SK-N-SH (cell line): ENCODE measurements around the gene PDE4B. TPM values are rescaled to one million over a fixed set of nuclear protein-coding genes. Genes with fewer than 3 reads are reported as not detected.

ENCODE experiments used
- CTCF ChIA-PET: fragments of 300-600, 350-600 bp; formaldehyde crosslinking; extraction: SDS; loops from one replicate; lab custom pipeline; 2021; lab: Yijun Ruan, JAX
- POLR2A ChIA-PET: fragments of 350-600 bp; sonication (Branson Sonifier 250); formaldehyde crosslinking; extraction: SDS; loops from one replicate; lab custom pipeline; 2020; ENCODE audit warnings: antibody characterized with exemption, inconsistent platforms; lab: Yijun Ruan, JAX
- DNase-seq: peaks from one replicate; pipeline ENCODE4 v3.0.0; 2012
- H2AFZ ChIP-seq: fragments of 200-600 bp; sonication (generic); 2 replicates; pipeline ENCODE4 v1.8.1; 2016; ENCODE audit warnings: antibody characterized with exemption, mild to moderate bottlenecking, low read depth
- H3F3A ChIP-seq: fragments of 200-600 bp; sonication (generic); replicated peaks from 2 replicates; pipeline ENCODE3; 2016; ENCODE audit warnings: antibody characterized with exemption, mild to moderate bottlenecking; ENCODE audit not compliant: insufficient read depth
- H3K27ac ChIP-seq, 2 experiments: fragments of 200-500 bp in 1 of 2; fragments of 200-600 bp in 1 of 2; sonication (Bioruptor generic) in 1 of 2; sonication (generic), shearing (Covaris generic) in 1 of 2; 2 replicates each; pipeline versions ENCODE4 v1.5.1 to v1.6.1; 2014 to 2016; ENCODE audit warnings: low read depth in 2 of 2, inconsistent platforms in 1 of 2, low read length in 1 of 2, mild to moderate bottlenecking in 1 of 2, mixed read lengths in 1 of 2
- H3K27me3 ChIP-seq: fragments of 200-600 bp; sonication (generic), shearing (Covaris generic); 2 replicates; pipeline ENCODE4 v1.6.1; 2016; ENCODE audit warnings: mixed run types; ENCODE audit not compliant: insufficient read depth
- H3K36me3 ChIP-seq, 2 experiments: fragments of 200-500 bp in 1 of 2; fragments of 200-600 bp in 1 of 2; sonication (Bioruptor generic) in 1 of 2; sonication (generic) in 1 of 2; replicated peaks in 1 of 2; 2 replicates each; pipeline versions ENCODE3 to v1.5.1; 2014 to 2016; ENCODE audit warnings: low read length in 1 of 2, mild to moderate bottlenecking in 1 of 2; ENCODE audit not compliant: insufficient read depth in 2 of 2, control insufficient read depth in 1 of 2
- H3K4me1 ChIP-seq, 2 experiments: fragments of 200-500 bp in 1 of 2; fragments of 200-600 bp in 1 of 2; sonication (Bioruptor generic) in 1 of 2; sonication (generic), shearing (Covaris generic) in 1 of 2; 2 replicates each; pipeline versions ENCODE4 v1.5.1 to v1.6.1; 2014 to 2016; ENCODE audit warnings: low read depth in 1 of 2, low read length in 1 of 2, mixed run types in 1 of 2; ENCODE audit not compliant: insufficient read depth in 2 of 2, control insufficient read depth in 1 of 2
- H3K4me2 ChIP-seq: fragments of 200-600 bp; sonication (generic), shearing (Covaris generic); 2 replicates; pipeline ENCODE4 v1.6.1; 2017; ENCODE audit warnings: mixed run types
- H3K4me3 ChIP-seq, 2 experiments: fragments of 200-500 bp in 1 of 2; fragments of 200-600 bp in 1 of 2; sonication (Bioruptor generic) in 1 of 2; sonication (generic), shearing (Covaris generic) in 1 of 2; 2 replicates each; pipeline versions ENCODE4 v1.5.1 to v1.8.1; 2014 to 2016; ENCODE audit warnings: low read depth in 2 of 2, inconsistent platforms in 1 of 2, low read length in 1 of 2, mild to moderate bottlenecking in 1 of 2, mixed read lengths in 1 of 2, moderate library complexity in 1 of 2
- H3K79me2 ChIP-seq: fragments of 200-600 bp; sonication (generic); 2 replicates; pipeline ENCODE4 v1.8.1; 2017; ENCODE audit warnings: mild to moderate bottlenecking; ENCODE audit not compliant: insufficient read depth
- H3K9ac ChIP-seq: fragments of 200-600 bp; sonication (generic); 2 replicates; pipeline ENCODE4 v1.6.1; 2017; ENCODE audit warnings: mixed run types
- H3K9me2 ChIP-seq: fragments of 200-600 bp; sonication (generic); 2 replicates; pipeline ENCODE4 v1.6.1; 2017; ENCODE audit warnings: mixed run types
- H3K9me3 ChIP-seq: fragments of 200-600 bp; sonication (generic); 2 replicates; pipeline ENCODE4 v1.6.1; 2017; ENCODE audit warnings: mixed run types, mild to moderate bottlenecking, moderate library complexity
- H4K20me1 ChIP-seq: fragments of 200-600 bp; sonication (generic); 2 replicates; pipeline ENCODE4 v1.6.1; 2017; ENCODE audit warnings: mild to moderate bottlenecking, mixed run types; ENCODE audit not compliant: insufficient read depth
- ELF1 ChIP-seq: IDR thresholded peaks from 2 replicates; pipeline ENCODE4 v1.4.0; 2012
- FOSL2 ChIP-seq: IDR thresholded peaks from 2 replicates; pipeline ENCODE4 v1.4.0; 2012; ENCODE audit warnings: low read depth, mild to moderate bottlenecking, moderate library complexity, borderline replicate concordance
- FOXJ3 ChIP-seq: sonication (generic); formaldehyde crosslinking; IDR thresholded peaks from 2 replicates; pipeline ENCODE4 v1.5.1; 2020; ENCODE audit warnings: mild to moderate bottlenecking, missing genetic modification reagents
- GABPA ChIP-seq: IDR thresholded peaks from 2 replicates; pipeline ENCODE4 v1.4.0; 2012; ENCODE audit warnings: low read depth, mild to moderate bottlenecking
- GATA2 ChIP-seq: sonication (generic); formaldehyde crosslinking; IDR thresholded peaks from 2 replicates; pipeline ENCODE4 v1.5.0; 2020; ENCODE audit warnings: mild to moderate bottlenecking, missing genetic modification reagents
- JUND ChIP-seq: IDR thresholded peaks from 2 replicates; pipeline ENCODE4 v1.4.0; 2012
- MEF2A ChIP-seq: IDR thresholded peaks from 2 replicates; pipeline ENCODE4 v1.4.0; 2012; ENCODE audit warnings: low read depth, borderline replicate concordance
- MXI1 ChIP-seq: IDR thresholded peaks from 2 replicates; pipeline ENCODE4 v1.6.1; 2012; ENCODE audit warnings: mild to moderate bottlenecking, low read depth, low read length, improper control_type of control experiment
- NFIC ChIP-seq: IDR thresholded peaks from 2 replicates; pipeline ENCODE4 v1.4.0; 2012; ENCODE audit warnings: borderline replicate concordance
- NRF1 ChIP-seq: IDR thresholded peaks from 2 replicates; pipeline ENCODE4 v1.6.1; 2012; ENCODE audit warnings: low read depth, mild to moderate bottlenecking, low read length
- SMC3 ChIP-seq: IDR thresholded peaks from 2 replicates; pipeline ENCODE4 v1.6.1; 2012; ENCODE audit warnings: low read depth, low read length, improper control_type of control experiment
- TCF12 ChIP-seq: IDR thresholded peaks from 2 replicates; pipeline ENCODE4 v1.4.0; 2012
- YY1 ChIP-seq: IDR thresholded peaks from 2 replicates; pipeline ENCODE4 v1.4.0; 2012; ENCODE audit warnings: low read depth, mild to moderate bottlenecking
- polyA plus RNA-seq, 3 experiments: library from polyadenylated mRNA; depleted of rRNA; stranded (reverse); fragments of >200 nt; gene quantifications; 2 replicates each; pipeline ENCODE4 v1.2.3, GENCODE V29; 2012
- TF ChIP-seq, protein P1 (sequence below): fragments of 150-350 bp; IDR thresholded peaks from 2 replicates; pipeline ENCODE4 v1.6.1; 2016; ENCODE audit warnings: mild to moderate bottlenecking, low read depth, low read length
- TF ChIP-seq, protein P2 (sequence below): IDR thresholded peaks from 2 replicates; pipeline ENCODE4 v1.6.1; 2012; ENCODE audit warnings: mild to moderate bottlenecking, low read depth, low read length, moderate library complexity
- TF ChIP-seq, protein P3 (sequence below): IDR thresholded peaks from 2 replicates; pipeline ENCODE4 v1.4.0; 2012; ENCODE audit warnings: low read depth, borderline replicate concordance

The PDE4B gene
- polyA plus RNA-seq, 1 of the 3 experiments (the other 2 are of a cell fraction), result 1.9 TPM

DNA sequence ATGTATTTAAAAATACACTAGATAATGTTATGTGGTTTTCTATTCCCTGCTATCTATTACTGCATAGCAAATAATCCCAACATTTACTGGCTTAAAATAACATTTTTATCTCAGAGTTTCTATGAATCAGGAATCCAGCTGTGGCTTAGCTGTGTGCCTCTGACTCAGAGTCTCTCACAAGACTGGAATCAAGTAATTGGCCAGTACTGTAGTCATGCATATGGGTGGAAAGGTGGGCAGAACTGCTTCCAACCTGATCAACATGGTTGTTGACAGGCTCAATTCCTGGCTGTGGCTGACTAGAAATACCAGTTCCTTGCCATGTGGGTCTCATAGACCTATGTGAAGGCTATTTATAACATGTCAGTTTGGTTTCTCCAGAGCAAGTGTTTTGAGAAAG, 131.8 kb downstream of the PDE4B start:
- Histone ChIP-seq H3K79me2 (no peaks in the 10 kb centered on the region), H3K27me3 (no peaks in the 10 kb centered on the region), H3K9me3 (no peaks in the 10 kb centered on the region), H3K4me1 (no peaks in the 10 kb centered on the region), H3K9me2 (no peaks in the 10 kb centered on the region), H3F3A (no peaks in the 10 kb centered on the region), H4K20me1 (no peaks in the 10 kb centered on the region), H3K9ac (no peak overlapping the region), H3K27ac (no peak overlapping the region), H3K4me3 (no peak overlapping the region), H2AFZ (no peak overlapping the region), H3K4me2 (no peak overlapping the region), H3K36me3 (no peaks in the 10 kb centered on the region)
- ChIA-PET CTCF (no interaction called here), POLR2A (no interaction called here)
- DNase-seq, result no peak
- no peak for TF ChIP-seq YY1
- TF ChIP-seq, protein P1, sequence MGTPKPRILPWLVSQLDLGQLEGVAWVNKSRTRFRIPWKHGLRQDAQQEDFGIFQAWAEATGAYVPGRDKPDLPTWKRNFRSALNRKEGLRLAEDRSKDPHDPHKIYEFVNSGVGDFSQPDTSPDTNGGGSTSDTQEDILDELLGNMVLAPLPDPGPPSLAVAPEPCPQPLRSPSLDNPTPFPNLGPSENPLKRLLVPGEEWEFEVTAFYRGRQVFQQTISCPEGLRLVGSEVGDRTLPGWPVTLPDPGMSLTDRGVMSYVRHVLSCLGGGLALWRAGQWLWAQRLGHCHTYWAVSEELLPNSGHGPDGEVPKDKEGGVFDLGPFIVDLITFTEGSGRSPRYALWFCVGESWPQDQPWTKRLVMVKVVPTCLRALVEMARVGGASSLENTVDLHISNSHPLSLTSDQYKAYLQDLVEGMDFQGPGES, result no peak
- no peak for TF ChIP-seq FOXJ3 (CRISPR knock-in tag)
- TF ChIP-seq MXI1, result no peak
- no peak for TF ChIP-seq NFIC
- no peak for TF ChIP-seq GABPA
- TF ChIP-seq, protein P2, sequence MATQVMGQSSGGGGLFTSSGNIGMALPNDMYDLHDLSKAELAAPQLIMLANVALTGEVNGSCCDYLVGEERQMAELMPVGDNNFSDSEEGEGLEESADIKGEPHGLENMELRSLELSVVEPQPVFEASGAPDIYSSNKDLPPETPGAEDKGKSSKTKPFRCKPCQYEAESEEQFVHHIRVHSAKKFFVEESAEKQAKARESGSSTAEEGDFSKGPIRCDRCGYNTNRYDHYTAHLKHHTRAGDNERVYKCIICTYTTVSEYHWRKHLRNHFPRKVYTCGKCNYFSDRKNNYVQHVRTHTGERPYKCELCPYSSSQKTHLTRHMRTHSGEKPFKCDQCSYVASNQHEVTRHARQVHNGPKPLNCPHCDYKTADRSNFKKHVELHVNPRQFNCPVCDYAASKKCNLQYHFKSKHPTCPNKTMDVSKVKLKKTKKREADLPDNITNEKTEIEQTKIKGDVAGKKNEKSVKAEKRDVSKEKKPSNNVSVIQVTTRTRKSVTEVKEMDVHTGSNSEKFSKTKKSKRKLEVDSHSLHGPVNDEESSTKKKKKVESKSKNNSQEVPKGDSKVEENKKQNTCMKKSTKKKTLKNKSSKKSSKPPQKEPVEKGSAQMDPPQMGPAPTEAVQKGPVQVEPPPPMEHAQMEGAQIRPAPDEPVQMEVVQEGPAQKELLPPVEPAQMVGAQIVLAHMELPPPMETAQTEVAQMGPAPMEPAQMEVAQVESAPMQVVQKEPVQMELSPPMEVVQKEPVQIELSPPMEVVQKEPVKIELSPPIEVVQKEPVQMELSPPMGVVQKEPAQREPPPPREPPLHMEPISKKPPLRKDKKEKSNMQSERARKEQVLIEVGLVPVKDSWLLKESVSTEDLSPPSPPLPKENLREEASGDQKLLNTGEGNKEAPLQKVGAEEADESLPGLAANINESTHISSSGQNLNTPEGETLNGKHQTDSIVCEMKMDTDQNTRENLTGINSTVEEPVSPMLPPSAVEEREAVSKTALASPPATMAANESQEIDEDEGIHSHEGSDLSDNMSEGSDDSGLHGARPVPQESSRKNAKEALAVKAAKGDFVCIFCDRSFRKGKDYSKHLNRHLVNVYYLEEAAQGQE, result no peak
- TF ChIP-seq SMC3, result no peak
- TF ChIP-seq, all 33 proteins: peak for 0

DNA sequence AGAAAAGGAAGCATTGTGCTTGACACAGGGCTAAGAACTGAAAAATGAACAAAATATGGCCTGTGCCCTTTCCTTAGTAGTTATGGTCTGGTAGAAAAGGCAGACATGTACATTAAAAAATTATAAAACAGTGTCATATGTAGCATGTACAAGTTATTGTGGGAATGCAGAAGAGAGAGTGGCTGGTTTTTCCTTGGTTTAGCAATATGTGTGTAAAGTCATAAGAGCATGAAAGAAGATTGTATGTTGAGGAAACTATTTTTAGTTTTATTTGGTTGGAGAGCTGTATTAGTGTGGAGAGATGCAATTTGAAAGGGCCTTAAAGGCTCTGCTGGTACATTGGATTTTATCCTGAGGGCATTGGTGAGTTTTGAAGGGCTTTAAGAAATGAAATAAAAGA, 145.8 kb downstream of the PDE4B start:
- Histone ChIP-seq H4K20me1 (no peaks in the 10 kb centered on the region), H3K36me3 (no peaks in the 10 kb centered on the region), H2AFZ (no peak overlapping the region), H3K4me1 (no peaks in the 10 kb centered on the region), H3K9ac (no peak overlapping the region), H3K9me2 (no peaks in the 10 kb centered on the region), H3K27ac (no peak overlapping the region), H3F3A (no peaks in the 10 kb centered on the region), H3K79me2 (no peaks in the 10 kb centered on the region), H3K9me3 (no peaks in the 10 kb centered on the region), H3K4me2 (no peak overlapping the region), H3K4me3 (no peak overlapping the region), H3K27me3 (no peaks in the 10 kb centered on the region)
- no peak for DNase-seq
- CTCF ChIA-PET, result no interaction called here
- POLR2A ChIA-PET, result no interaction called here
- no peak for TF ChIP-seq NRF1
- no peak for TF ChIP-seq JUND
- no peak for TF ChIP-seq FOSL2
- no peak for TF ChIP-seq GABPA
- no peak for TF ChIP-seq MEF2A
- TF ChIP-seq ELF1, result no peak
- no peak for TF ChIP-seq TCF12
- TF ChIP-seq, protein P3, sequence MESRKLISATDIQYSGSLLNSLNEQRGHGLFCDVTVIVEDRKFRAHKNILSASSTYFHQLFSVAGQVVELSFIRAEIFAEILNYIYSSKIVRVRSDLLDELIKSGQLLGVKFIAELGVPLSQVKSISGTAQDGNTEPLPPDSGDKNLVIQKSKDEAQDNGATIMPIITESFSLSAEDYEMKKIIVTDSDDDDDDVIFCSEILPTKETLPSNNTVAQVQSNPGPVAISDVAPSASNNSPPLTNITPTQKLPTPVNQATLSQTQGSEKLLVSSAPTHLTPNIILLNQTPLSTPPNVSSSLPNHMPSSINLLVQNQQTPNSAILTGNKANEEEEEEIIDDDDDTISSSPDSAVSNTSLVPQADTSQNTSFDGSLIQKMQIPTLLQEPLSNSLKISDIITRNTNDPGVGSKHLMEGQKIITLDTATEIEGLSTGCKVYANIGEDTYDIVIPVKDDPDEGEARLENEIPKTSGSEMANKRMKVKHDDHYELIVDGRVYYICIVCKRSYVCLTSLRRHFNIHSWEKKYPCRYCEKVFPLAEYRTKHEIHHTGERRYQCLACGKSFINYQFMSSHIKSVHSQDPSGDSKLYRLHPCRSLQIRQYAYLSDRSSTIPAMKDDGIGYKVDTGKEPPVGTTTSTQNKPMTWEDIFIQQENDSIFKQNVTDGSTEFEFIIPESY, result no peak
- TF ChIP-seq FOXJ3 (CRISPR knock-in tag), result no peak
- no peak for TF ChIP-seq GATA2 (CRISPR knock-in tag)
- TF ChIP-seq YY1, result no peak
- TF ChIP-seq, protein P2, result no peak
- TF ChIP-seq SMC3, result no peak
